Thyroid gland (tissue), 4 donors: ENCODE results near the gene FAM20C. TPM values are rescaled to one million over a fixed set of nuclear protein-coding genes. Genes with fewer than 3 reads are reported as not detected.

Experiments used
- DNase-seq, 2 donors: peaks; one replicate each; pipeline ENCODE4 v3.0.0-alpha.2; 2019
- H3K27ac ChIP-seq, 3 donors: fragments of 200-600 bp; sonication (generic); 1 replicate in 2 of 3; 2 replicates in 1 of 3; pipeline ENCODE4 v1.5.1; 2016 to 2019; ENCODE audit warnings: mild to moderate bottlenecking in 1 of 3, moderate library complexity in 1 of 3
- H3K27me3 ChIP-seq: fragments of 200-600 bp; sonication (generic); one replicate; pipeline ENCODE4 v1.5.1; 2019
- H3K36me3 ChIP-seq, 2 donors: fragments of 200-600 bp; sonication (generic); one replicate each; pipeline ENCODE4 v1.5.1; 2016 to 2019
- H3K4me1 ChIP-seq, 2 donors: fragments of 200-600 bp; sonication (generic); one replicate each; pipeline ENCODE4 v1.5.1; 2017 to 2019
- H3K4me3 ChIP-seq, 3 donors: fragments of 200-600 bp; sonication (generic); replicated peaks in 1 of 3; 1 replicate in 2 of 3; 2 replicates in 1 of 3; pipeline ENCODE4 v1.5.1; 2016; ENCODE audit warnings: mild to moderate bottlenecking in 1 of 3
- H3K9me3 ChIP-seq: fragments of 200-600 bp; sonication (generic); one replicate; pipeline ENCODE4 v1.5.1; 2017
- POLR2A ChIP-seq, 2 donors: fragments of 450-650 bp; IDR thresholded peaks; one replicate each; pipeline ENCODE4 v1.6.1; 2017; ENCODE audit warnings: antibody characterized with exemption in 2 of 2, mild to moderate bottlenecking in 2 of 2, moderate library complexity in 1 of 2
- WGBS, 2 donors: methylation state at CpG; one replicate each; pipeline ENCODE4 v1.1.5; 2017; 5-methylcytosine and 5-hydroxymethylcytosine counted together
- intact Hi-C: fragments of 100-400 bp; cut with DNase I; formaldehyde crosslinking; loops from one replicate; pipeline ENCODE4 v1.15.1; 2023
- total RNA-seq, 4 donors: library from RNA; depleted of rRNA; stranded (reverse); fragments of >200 nt; gene quantifications; one replicate each; pipeline ENCODE4 v1.2.3, GENCODE V29; 2016
- TF ChIP-seq, protein P1 (sequence below), 6 experiments: fragments of 200-600 bp in 3 of 6; fragments of 450-650 bp in 3 of 6; sonication (generic) in 3 of 6; IDR thresholded peaks; one replicate each; pipeline ENCODE4 v1.5.1; 2016 to 2019; ENCODE audit warnings: antibody characterized with exemption in 6 of 6, mild to moderate bottlenecking in 2 of 6, inconsistent platforms in 1 of 6, moderate library complexity in 1 of 6

FAM20C gene
- total RNA-seq, 4 donors from 2014 or later = 14.0 to 41.8 (median 23.3) TPM

DNA sequence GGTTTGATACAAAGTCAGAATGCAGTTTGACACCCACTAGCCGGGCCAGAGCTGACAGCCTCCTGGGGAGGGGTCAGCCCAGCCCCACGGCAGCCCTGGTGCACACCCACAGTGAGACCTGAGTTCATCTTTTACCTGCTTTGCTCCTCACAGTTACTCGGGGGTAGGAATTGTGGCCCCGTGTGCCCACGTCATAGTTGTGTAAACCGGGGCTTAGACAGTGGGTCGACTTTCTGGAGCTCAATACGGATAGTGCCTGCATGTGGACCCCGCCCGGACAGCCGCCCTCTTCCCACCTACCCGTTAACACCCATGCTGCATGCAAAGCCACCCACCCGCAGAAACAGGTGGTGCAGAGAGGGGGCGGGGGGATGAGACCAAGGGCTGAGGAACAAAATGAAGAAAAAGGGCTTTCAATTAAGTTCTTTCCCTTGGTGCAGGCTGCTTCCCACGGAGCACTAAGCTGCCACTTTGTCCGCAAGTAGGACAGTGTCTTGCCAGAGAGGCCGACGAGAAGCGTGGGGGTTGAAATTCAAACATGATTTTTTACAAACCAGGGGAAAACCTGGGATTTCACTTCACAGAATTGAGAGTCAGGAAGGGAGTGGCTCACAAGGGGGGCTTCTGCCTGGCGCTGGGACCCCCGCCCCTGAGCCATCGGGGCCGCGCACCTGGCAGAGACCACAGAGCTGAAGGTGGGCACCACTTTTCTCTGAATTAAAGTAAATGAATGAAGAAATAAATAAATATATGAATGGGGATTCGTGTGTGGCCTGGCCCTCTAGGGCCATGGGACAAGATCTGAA lies 73.0 kb downstream of the FAM20C start:
- 76 to 78% methylated on average over 18 to 25 of the region's 25 CpGs for WGBS, 2 donors
- no peak overlapping the region for H3K27ac ChIP-seq

DNA sequence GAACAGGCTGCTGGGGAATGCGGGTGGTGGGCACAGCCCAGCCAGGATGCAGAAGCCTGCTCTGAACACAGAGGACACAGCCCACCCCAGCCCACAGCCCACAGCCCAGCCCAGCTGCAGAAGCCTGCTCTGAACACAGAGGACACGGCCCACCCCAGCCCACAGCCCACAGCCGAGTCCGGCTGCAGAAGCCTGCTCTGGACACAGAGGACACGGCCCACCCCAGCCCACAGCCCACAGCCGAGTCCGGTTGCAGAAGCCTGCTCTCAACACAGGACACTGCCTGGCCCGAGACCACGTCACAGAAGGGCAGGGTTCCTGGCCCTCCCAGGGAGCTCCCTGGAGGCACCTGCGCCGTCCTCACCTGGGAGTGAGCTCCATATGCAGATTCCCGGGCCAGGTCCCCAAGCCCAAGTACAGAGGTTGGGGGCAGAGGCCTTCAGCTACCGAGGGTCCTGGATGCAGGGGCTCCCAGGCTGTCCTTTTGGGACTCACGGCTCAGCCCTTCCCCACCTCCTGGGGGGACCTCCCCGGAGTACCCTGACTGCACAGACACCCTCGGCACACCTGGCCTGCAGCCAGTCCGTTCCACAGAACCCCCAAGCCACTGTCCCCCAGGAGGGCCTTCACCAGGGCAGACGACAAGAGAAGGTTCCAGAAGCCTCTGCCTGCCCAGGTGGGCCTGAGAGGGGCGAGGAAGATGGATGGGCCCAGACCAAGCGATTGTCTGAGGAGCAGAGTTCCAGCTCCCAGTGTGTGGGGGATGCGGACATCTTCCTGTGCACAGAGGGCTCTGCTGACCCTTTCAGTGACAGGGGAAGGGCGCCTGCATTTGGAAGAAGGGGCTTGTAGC lies 73.9 kb downstream of the FAM20C start:
- no peak overlapping the region for H3K27ac ChIP-seq
- 69 to 87% methylated on average over 5 to 13 of the region's 22 CpGs for WGBS, 2 donors
- H3K4me3 ChIP-seq = no peak overlapping the region
- no peaks in the 10 kb centered on the region for H3K9me3 ChIP-seq
- no peaks in the 10 kb centered on the region for H3K27me3 ChIP-seq
- H3K4me1 ChIP-seq = no peaks in the 10 kb centered on the region
- no peak for DNase-seq
- no peaks in the 10 kb centered on the region for H3K36me3 ChIP-seq
- intact Hi-C loops = no loop called here
- no peak for TF ChIP-seq POLR2A (IDR thresholded peaks at IDR 0.05)
- TF ChIP-seq, protein P1, sequence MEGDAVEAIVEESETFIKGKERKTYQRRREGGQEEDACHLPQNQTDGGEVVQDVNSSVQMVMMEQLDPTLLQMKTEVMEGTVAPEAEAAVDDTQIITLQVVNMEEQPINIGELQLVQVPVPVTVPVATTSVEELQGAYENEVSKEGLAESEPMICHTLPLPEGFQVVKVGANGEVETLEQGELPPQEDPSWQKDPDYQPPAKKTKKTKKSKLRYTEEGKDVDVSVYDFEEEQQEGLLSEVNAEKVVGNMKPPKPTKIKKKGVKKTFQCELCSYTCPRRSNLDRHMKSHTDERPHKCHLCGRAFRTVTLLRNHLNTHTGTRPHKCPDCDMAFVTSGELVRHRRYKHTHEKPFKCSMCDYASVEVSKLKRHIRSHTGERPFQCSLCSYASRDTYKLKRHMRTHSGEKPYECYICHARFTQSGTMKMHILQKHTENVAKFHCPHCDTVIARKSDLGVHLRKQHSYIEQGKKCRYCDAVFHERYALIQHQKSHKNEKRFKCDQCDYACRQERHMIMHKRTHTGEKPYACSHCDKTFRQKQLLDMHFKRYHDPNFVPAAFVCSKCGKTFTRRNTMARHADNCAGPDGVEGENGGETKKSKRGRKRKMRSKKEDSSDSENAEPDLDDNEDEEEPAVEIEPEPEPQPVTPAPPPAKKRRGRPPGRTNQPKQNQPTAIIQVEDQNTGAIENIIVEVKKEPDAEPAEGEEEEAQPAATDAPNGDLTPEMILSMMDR (IDR thresholded peaks at IDR 0.05) = no peak

More for the DNA sequence above, 73.0 kb downstream of the FAM20C start:
- H3K9me3 ChIP-seq = no peaks in the 10 kb centered on the region
- intact Hi-C loops = no loop called here
- peaks cover 6 to 8% of the 10 kb centered on the region in 2 donors for H3K36me3 ChIP-seq
- no peaks in the 10 kb centered on the region for H3K27me3 ChIP-seq
- H3K4me1 ChIP-seq = no peaks in the 10 kb centered on the region
- no peak overlapping the region for H3K4me3 ChIP-seq
- no peak for DNase-seq
- TF ChIP-seq, protein P1 (IDR thresholded peaks at IDR 0.05) = no peak
- no peak for TF ChIP-seq POLR2A (IDR thresholded peaks at IDR 0.05)

DNA sequence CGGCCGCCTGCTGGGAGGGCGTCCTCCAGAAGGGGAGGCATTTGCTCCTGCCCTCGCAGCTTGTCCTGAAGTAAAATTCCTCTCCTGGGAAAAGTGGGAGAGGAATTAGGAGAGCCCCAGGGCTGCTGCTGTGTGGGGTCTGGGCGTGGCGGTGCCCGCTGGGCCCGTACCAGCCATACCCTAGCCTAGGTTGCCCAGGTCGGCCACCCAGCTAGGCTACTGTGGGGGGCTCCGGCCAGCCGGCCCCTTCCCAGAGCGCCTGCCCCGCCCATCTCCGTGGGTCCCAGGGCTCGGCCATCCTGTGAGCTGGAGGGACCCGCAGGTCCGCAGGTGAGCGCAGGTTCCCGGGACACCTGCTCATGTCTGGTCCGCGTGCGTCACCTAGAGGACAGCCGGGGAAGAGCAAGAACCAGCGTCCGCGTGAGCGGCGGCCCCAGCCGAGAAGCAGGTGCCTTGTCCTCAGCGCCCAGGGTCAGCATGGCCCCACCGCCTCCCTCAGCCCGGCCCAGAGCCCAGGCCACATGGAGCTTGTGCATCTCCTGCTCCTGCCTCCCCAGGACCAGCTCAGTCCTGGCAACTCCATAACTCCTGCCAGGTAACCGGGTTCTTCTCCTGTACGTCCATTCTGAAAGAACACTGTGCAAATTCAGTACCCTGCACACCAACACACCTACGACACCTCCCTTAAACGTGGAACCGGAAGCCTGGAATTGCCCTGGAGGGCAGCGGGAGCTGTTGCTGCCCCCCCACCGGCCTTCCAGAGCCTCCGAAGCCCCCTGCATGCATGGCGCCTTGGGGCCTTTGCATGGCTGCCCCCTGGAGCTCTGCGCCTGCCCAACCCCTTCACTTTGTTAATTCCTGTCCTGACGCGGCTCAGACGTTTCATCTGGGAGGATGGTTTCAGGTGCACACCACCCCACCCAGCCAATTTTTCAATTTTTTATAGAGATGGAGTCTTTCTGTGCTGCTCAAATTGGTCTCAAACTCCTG lies 74.8 kb downstream of the FAM20C start:
- no peaks in the 10 kb centered on the region for H3K27me3 ChIP-seq
- intact Hi-C loops = no loop called here
- TF ChIP-seq, protein P1 (IDR thresholded peaks at IDR 0.05) = peak in 4 of 6 experiments; percentile 22 to 47 (median 38)
- no peak for TF ChIP-seq POLR2A (IDR thresholded peaks at IDR 0.05)
- no peak overlapping the region for H3K4me3 ChIP-seq
- WGBS, 2 donors = 80 to 88% methylated on average over 21 to 26 of the region's 45 CpGs
- no peaks in the 10 kb centered on the region for H3K36me3 ChIP-seq
- peak; percentile 38 to 53 for DNase-seq
- H3K27ac ChIP-seq = no peak overlapping the region
- no peaks in the 10 kb centered on the region for H3K9me3 ChIP-seq
- no peaks in the 10 kb centered on the region for H3K4me1 ChIP-seq

DNA sequence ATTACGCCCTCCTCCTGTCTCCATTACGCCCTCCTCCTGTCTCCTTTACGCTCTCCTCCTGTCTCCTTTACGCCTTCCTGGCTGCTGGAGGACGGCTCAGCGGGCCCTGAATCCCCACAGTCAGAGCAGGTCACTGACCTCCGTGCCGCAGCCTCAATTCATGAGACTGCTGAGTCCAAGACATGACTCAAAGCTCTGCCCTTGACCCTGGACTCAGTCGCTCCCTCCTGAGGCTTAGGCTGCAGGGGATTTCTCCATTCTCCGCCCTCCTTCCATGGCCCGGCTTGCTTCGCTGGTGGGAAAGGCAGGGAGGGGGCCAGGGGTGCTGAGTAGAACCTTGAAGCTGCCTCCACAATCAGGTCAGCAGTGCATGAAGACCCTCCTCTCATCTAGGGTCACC lies 76.6 kb downstream of the FAM20C start:
- TF ChIP-seq, protein P1 (IDR thresholded peaks at IDR 0.05) = no peak
- TF ChIP-seq POLR2A (IDR thresholded peaks at IDR 0.05) = no peak
- Histone ChIP-seq H3K4me3 (no peak overlapping the region), H3K4me1 (no peaks in the 10 kb centered on the region), H3K27me3 (no peaks in the 10 kb centered on the region), H3K36me3 (no peaks in the 10 kb centered on the region), H3K9me3 (no peaks in the 10 kb centered on the region), H3K27ac (no peak overlapping the region)
- intact Hi-C loops = no loop called here
- DNase-seq = no peak
- 78 to 82% methylated on average over 12 of the region's 12 CpGs for WGBS, 2 donors
